ENCODE measurements around the gene TBC1D5.

TBC1D5 gene

DNA sequence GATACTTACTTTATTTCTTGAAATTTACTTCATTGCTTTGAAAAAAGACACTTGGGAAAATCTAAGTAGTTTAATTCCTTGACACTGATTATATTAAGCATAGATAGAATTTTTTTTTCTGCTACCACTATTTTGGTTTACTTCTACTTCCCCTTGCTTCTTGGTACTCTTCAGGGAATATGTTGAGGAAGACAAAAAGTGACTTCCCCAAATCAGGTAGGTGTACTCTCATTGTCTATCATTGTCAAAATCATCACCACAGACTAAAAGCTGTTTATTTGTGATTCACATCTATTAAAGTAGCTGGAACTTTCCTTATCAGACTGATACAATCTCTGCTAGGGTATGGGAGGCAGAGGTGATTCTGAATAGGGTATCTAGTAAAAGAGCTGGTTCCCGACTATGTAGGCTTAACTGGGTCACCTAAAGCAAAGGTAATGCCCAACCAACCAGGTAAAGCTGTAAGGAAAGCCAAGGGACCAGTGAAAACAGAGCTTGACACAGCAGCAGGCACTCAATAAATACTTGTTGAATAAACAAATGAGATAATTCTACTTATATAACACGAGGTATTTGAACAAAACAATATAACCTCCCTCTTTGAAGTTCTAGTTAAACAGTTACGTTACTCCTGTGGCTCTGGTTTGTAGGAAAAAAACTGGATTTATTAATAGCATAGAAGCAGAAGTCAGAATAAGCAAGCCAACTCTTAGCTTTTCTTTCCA, 510.7 kb downstream of the TBC1D5 start:
- DNase-seq (ENCODE audit: low read depth in 3 of 3) = no peak

DNA sequence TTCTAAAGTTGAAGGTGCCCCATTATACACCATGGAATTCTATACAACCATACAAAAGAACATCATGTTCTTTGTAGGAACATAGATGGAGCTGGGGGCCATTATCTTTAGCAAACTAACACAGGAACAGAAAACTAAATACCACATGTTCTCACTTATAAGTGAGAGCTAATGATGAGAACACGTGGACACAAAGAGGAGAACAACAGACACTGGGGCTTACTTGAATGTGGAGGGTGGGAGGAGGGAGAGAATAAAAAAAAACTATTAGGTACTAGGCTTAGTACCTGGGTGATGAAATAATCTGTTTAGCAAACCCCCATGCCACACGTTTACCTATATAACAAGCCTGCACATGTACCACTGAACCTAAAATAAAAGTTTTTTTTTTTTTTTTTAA, 515.0 kb downstream of the TBC1D5 start:
- no peak for DNase-seq (ENCODE audit: low read depth in 3 of 3)

DNA sequence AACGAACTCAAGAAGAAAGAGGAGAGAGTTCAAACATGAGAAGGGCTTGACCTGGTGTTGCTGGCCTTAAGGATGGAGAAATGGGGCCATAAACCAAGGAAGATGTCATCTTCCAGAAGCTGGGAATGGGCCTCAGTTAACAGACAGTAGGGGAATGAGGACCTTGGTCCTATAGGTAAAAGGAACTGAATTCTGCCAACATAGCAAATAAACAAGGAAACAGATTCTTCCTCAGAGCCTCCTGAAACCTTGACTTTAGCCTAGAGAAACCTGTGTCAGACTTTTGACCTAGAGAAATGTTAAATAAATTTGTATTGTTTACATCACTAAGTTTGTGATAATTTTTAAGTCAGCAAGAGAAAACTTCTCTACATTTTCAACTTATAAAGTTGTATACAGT, 520.9 kb downstream of the TBC1D5 start:
- DNase-seq (ENCODE audit: low read depth in 3 of 3) = no peak

DNA sequence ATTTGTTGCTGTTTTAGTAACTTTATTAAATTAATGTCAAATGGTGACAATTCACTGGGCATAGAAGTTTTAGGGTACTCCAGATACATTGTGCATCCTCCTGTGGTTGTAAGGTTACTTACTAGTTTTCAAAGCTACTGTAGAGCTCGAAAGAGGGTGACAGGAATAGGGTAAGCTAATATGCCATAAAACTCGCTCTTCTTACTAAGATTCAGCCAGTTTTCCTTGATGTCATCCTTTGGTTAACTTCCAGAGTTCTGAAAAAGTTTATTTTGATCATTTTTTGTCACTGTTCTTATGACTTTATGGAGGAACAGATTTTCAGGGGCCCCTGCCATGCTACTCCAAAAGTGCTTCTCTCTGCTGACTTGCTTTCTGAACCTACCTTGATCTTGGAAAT, 522.8 kb downstream of the TBC1D5 start:
- DNase-seq (ENCODE audit: low read depth in 3 of 3) = no peak

DNA sequence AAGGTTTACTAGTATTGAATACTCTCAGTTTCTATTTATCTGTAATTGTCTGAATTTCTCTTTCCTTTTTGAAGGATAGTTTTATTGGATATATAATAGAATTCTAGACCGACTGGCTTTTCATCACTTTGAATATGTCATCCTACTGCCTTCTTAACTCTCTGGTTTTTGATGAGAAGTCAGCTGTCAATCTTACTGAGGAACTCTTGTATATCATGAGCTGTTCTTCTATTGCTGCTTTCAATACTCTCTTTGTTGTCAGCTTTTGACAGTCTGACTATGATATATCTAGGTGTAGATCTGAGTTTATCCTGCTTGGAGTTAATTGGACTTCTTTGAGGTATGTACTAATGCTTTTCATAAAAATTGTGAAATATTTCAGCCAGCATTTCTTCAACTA, 523.8 kb downstream of the TBC1D5 start:
- no peak for DNase-seq (ENCODE audit: low read depth in 3 of 3)

DNA sequence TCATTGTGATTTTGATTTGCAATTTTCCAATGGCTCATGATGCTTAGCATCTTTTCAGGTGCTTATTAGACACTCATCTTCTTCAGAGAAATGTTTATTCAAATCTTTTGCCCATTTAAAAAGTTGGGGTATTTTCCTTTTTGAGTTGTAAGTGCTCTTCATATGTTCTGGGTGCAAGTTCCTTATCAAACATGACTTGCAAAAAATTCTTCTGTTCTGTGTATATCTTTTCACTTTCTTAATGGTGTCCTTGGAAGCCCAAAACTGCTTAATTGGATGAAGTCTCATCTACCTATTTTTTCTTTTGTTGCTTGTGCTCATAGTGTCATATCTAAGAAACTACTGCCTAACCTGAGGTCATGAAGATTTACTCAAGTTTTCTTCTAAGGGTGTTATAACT, 524.8 kb downstream of the TBC1D5 start:
- no peak for DNase-seq (ENCODE audit: low read depth in 3 of 3)

DNA sequence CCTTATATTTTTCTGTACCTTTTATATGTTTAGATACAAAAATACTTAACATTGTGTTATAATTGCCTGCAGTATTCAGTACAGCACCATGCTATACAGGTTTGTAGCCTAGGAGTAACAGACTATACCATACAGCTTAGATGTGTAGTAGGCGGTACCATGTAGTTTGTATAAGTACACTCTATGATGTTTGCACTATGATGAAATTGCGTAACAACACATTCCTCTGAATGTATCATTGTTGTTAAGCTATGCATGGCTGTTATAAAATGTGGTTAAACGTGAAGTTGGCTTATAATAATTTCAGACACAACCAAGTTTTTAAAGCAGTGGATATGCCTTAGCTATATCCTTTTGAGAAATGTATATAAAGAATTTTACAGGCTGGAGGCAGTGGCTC, 529.3 kb downstream of the TBC1D5 start:
- no peak for DNase-seq (ENCODE audit: low read depth in 3 of 3)

DNA sequence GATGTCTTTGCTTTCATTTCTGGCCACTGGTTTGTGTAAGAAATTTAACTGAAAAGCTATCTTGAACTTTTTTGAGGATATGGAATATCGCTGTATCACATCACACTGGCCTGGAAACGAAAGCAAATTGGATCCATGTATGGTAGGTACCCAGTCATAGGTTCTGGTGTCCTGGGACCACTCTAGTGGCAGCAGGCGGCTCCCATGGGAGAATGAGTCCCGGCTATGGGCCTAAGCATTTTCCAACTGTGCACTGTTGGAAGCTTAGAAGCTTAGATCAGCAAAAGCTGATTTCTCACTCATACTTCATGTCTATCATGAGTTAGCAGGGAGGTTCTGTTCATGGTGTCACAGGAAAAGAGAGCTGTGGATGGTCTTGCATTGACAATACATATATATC, 534.5 kb downstream of the TBC1D5 start:
- no peak for DNase-seq (ENCODE audit: low read depth in 3 of 3)

DNA sequence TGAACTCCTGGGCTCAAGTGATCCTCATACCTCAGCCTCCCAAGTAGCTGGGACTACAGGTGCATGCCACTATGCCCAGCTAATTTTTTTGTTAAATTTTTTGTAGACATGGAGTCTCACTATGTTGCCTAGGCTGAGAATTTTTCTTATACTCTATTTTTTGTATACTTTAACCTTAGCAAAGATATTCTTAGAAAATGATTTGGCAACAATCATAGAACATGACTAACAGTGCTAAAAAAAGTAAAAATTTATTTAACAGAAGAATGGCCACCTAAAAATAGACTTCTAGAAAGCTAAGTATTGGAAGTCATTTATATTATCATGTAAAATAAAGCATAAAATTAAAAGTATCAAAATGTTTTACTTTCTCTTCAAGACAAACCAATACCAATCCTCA, 535.4 kb downstream of the TBC1D5 start:
- DNase-seq (ENCODE audit: low read depth in 3 of 3) = no peak

DNA sequence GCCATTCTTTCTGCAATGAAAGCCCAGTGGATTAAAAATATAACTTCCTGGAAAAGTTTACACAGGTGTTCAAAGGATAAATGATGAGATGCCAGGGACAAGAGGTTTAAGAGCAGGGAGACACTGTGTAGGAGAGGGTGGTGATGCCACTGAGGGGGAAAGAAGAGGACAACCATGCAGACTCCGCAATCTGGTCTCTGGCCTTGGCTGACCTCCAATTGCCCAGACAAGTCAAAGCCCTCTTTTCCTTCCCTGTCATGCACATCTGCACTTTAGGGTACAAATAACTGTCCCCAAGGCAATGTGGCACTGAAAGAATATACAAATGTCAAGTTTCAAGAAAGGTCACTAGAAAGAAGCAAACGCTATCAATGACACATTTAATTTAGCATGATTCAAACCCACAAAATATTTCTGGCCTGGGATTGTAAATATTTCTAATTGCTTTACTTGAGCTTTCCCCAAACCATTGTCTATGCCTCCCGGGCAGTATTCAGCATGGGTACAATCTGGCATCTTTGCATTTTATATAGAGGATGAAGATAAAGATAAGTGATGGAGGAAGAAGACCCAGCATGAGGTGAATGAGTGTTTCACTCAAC, 538.3 kb downstream of the TBC1D5 start:
- no peak for DNase-seq (ENCODE audit: low read depth in 3 of 3)

DNA sequence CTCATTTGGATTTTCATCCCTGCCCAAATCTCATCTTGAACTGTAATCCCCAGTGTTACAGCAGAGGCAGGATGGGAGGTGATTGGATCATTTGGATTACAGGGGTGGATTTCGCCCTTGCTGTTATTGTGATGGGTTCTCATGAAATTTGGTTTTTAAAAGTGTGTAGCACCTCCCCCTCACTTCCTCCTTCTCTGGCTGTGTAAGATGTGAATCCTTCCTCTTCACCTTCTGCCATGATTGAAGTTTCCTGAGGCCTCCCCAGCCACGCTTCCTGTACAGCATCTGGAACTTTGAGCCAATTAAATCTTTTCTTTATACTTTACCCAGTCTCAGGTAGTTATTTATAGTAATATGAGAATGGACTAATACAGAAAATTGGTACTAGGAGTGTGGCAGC, 540.9 kb downstream of the TBC1D5 start:
- DNase-seq (ENCODE audit: low read depth in 3 of 3) = no peak

DNA sequence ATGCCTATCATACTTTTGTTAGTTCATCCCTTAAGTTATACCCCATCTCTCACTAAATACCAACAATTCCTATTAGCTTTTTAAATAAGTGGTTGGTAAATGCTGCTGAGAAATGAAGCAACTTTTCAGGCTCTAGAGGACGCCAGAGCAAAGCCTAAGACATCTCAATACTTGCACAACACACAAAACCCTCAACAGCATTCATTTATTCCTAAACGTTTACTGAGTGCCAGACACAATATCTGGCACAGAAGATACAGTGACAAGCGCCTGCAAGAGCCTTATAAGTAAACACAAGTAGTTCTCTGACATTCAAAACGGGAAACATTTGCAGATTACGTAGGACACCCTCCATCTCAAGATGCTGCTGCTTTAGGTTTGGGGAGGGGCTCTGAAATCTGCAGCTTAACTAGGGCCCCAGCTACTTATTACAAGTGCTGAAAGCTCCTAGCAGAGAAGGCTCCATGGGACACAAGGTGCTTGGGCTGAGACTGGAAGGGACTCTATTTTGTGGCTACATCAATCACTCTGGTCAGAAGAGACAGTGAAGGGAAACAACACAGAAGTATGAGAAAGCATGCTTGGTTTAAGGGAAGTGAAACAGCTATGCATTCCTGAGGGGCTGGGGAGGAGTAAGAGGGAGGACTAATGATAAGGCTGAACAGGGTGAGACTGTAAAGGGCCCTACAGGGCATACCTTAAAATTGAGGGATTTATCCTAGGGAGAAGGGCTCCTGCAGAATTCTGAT, 546.4 kb downstream of the TBC1D5 start:
- DNase-seq (ENCODE audit: low read depth in 3 of 3) = no peak

DNA sequence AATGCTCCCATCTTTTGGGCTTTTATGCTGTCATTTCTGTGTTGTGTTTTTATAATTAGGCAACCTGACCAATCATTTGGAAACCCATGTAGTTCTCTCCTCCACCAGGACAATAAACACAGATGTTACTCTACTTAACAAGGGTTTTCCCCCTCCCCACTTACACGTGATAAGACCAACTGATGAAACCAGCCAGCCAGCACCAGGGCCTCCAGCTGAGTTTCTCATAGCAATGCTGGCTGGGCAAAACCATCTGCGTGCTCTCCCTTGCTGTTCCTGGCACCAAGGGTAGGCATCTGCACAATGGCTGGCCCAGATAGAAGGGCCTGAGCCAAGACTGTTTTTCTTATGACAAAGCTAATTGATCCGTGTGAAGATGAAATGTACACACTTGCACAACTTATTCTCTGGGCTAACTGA, 547.2 kb downstream of the TBC1D5 start:
- no peak for DNase-seq (ENCODE audit: low read depth in 3 of 3)

DNA sequence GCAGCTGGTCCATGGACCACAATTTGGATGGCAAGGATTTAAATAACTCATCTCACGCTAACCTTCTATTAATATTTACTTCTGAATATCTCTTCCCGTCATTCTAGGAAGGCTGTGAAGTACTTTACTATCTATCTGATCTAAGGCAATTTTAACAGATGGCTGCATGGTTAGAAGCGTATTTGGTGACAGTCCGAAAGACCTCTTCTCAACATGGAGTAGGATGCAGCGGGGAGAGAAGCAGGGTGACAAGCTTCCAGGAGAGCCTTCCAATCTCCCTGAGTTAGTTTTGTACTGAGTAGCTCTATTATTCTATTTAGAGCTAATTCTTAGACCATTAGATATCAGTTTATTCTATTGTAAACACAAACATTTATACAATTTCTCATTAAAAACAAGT, 548.3 kb downstream of the TBC1D5 start:
- DNase-seq (ENCODE audit: low read depth in 3 of 3) = no peak

DNA sequence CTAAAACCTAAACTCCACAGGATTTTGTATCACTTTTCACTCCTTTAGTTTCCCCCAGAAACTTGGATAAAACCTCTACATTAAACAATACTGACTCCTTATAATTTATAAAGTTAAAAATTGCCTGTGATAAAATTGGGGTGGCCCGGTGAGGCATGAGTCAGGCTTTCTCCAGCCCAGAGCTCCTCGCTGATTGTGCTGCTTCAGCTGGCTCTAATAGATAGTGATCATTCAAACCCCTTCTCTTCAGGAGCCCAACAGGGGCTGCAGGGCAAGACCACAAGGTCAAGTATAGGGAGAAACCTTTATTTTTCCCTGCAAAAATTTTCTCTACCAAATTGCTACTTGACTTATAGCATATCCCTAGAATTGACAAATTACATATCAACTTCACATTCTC, 549.4 kb downstream of the TBC1D5 start:
- DNase-seq (ENCODE audit: low read depth in 3 of 3) = no peak

DNA sequence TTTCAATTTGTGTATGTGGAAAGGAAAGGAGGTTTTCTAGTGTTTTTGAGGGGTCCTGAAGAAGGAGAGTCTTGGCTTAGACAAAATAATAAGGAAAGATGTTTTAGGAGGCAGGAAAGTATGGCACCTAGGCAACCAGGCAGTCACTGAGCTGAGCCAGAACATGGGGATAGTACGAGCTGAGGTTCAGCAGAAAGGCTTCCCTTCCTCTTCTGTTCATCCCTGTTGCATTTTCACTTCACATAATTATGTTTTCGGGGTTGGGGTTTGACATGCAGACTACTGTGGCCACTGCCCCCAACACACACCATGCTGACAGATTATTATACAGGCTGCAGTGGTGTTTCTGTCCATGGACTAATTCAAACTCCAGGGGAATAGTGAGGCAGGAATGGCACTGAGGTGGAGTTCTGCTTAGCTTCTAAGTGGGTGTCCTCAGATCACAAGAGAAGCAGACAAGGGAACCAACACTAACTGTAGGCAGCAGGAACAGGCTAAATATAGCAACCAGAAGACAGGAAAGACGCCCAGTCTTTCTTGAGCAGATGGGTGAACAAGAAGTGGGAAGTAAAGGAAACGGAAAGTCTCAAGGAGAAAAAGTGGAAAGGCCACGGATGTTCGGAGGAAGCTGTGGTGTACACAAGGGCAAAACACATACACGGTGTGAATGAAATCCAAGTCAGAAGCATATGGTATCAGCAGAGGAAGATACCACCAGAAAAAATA, 551.9 kb downstream of the TBC1D5 start:
- no peak for DNase-seq (ENCODE audit: low read depth in 3 of 3)

DNA sequence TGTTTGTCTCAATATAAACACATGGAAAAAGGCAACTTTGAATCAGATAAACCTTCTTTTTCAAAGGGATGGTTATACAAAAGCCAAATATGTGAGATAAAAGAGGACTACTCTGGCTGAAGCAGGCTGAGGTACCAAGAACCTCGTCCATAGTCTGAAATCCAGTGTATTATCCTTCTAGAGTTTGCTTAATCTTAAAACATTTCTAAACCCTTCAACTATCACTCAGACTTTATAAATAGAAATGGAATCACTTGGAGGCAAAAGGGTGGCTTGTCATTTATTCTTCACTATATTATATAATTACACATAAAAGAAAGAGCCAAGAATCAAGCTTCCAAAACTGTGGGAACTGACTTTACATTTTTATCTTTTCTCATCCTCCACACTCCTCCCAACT, 554.1 kb downstream of the TBC1D5 start:
- no peak for DNase-seq (ENCODE audit: low read depth in 3 of 3)

DNA sequence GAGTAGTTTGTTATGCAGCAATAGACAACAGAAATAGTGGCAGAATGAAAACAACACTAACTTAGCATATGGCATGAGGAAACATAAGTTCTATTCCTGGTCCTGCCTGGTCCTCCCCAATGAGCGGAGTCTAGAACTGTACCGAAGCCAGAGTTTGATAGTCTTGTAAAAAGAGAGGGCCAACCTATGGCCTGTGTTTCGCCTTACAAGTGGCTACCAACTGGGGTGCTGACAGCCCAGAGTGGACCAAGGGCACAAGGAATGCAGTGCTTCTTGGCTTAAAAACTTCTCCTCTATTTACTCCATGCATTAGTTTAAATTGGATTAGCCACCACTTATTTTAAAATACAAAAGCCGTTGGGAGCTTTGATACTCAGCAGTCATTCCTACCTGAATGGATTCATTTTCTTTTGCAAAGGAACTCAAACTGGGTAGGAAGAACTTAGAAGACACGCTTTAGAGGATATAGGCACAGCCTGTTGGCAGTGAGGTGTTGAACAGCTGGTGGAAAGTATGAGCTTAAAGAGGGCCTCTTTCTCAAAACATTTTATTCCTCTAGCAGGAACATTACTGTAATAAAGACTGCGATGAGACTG, 554.7 kb downstream of the TBC1D5 start:
- DNase-seq (ENCODE audit: low read depth in 3 of 3) = no peak

DNA sequence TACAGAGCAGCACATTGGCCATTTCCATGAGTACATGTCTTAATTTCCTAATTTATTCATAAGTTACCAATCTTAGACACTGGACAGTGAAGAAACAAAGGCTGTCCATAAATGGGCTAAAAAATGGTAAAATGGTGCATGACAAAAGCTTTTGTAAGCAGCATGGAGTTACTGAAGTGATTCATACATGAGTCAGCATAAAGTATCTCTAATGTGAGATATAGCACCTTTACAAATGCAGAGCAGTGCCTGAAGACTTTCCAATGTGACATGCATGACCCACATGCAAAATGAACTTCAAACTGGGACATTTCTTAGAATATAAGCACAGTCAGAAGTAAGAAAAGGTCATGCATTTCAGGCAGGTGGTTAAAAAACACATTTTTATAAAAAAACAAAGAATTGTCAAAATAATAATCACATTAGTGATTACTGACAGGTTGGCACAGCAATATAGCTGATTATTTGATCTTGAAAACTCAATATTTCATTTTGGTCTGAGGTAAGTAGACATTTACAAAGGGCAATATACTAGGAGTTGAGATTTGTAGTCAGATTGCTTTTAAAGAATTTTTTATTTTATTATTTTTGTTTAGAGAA, 558.4 kb downstream of the TBC1D5 start:
- no peak for DNase-seq (ENCODE audit: low read depth in 3 of 3)

DNA sequence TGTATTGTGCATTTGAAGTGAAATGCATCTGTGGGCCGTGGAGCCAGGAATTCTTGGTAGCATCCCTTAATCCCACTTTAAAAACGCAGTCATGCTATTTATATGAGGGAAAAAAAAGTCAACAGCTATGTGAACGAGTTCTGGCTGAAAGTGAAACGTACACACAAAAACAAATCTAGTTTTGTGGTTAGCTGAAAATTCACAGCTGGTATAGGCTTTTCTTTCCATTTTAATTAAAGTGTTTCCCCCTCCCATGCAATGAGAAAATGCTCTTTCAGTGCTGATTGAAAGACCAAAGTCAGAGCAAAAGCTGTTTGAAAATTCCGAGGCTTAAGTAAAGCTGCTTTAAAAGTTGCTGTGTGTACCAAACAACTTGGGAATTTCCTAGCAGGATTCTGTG, 560.3 kb downstream of the TBC1D5 start:
- DNase-seq (ENCODE audit: low read depth in 3 of 3) = no peak

DNA sequence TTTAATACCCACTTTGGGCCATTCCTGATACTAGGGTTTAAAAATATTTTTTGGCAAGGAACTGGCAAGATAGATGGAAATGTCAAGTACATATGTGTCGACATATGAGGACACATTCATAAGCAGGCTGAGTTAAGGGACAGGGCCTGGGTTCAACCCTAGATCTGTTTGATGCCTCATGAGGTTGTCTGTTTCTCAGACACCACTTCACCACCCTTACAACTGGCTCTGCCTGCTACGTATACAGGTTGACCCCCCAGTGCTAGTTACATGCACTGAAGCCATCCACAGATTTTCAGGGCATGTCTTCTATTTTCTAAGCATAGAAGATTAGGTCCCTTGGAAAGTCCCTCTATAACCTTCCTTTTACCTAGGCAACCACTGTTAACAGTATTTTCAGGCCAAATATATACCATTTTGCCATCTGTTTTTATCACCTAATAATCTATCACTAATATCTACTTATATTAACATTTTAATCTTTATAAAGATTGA, 561.0 kb downstream of the TBC1D5 start:
- DNase-seq (ENCODE audit: low read depth in 3 of 3) = no peak

All from stimulated activated CD4-positive, alpha-beta T cell treated with anti-CD3 and anti-CD28 coated beads, TNF-alpha, amount 100 ng/mL, for 4 hours (primary cell).